ENCODE results near the gene OR13J1.
"Not testable (repeated sequence)": the region's sequence is repeated elsewhere in the genome, so short reads cannot be mapped to it uniquely, and the experiment has no call there.

OR13J1 gene

DNA sequence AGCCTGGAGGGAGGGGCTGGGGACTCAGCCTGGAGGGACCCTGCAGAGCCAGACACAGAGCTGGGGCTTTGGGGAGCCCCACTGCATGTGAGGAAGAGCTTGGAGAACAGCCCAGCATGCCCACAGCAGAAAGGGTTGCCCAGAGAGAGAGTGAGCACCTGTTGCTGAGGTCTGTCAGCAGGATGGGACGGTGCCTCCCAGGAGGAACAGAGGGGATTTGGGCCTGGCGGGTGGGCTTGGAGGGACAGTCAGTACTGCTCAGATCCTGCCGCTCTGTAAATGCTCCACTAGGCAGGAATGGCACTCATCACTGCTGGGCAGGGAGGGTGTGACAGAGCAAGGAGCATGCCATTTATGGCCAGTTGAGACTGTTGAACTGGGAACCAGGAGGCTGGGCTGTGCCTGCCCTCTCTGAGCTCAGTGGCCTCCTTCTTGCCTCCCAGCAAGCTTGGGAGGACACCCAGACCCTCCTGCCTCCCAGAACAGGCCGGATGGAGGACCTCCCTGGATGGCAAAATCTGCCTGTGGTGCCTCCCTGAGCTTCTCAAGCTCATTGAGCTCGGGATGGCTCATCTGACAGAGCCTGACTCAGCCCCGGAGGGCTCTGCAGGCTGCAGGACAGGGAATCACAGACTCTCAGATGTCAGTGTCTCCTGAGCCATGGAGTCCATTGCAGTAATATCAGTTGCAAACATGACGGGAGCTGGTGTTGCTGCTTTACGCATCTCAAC, 35.0 kb upstream of the OR13J1 start:
- in situ Hi-C loops (cut with HindIII; ENCODE audit: low sequenced_read_pairs), result no loop called here

DNA sequence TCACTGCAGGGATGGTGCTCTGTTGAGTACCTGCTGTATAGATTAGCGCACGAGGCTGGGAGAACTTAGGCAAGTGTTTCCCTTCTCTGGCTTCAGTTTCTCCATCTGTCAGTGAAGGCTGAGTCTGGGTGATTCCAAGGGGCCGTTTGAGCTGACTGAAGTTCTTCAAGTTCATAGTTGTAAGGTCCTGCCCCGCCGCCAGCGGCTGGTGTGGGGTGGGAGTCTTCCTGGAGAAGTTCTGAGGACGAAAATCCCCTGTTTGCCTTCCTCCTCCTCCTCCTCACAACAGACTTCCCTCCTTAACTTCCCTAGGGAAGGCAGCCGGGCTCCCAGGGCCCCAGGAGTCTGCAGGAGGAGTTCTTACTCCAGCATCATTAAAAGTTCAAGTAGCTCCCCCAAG, 34.1 kb upstream of the OR13J1 start:
- in situ Hi-C loops (cut with HindIII; ENCODE audit: low sequenced_read_pairs), result no loop called here

DNA sequence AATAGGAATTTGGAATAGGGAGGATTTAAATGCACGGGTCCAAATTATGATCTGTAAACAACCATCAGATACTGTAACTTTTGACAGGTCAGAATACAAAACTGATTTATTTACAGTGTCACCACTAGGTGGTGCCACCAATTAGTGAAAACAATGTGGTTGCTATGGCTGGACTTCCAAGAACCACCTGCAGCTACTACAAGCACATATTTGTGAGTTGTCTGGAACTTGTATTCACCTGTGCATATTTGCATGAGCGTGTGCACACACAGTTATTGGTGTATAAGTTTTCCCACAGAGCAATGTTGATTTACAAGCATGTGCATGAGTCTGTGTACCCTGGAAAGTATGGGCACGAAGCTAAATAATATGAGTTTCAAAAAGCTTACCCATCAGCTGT, 32.8 kb upstream of the OR13J1 start:
- in situ Hi-C loops (cut with HindIII; ENCODE audit: low sequenced_read_pairs), result no loop called here

DNA sequence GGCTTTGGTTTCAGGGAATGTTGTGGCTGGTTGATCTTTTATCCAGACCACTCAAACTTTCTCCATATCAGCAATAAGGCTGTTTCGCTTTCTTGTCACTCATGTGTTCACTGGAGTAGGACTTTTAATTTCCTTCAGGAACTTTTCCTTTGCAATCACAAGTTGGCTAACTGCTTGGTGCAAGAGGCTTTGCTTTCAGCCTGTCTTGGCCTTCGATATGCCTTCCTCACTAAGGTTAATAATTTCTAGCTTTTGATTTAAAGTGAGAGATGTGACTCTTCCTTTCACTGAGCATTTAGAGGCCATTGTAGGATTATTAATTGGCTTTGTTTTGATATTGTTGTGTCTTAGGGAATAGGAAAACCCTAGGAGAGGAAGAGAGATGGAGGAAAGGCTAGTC, 28.8 kb upstream of the OR13J1 start:
- in situ Hi-C loops (cut with HindIII; ENCODE audit: low sequenced_read_pairs), result no loop called here

DNA sequence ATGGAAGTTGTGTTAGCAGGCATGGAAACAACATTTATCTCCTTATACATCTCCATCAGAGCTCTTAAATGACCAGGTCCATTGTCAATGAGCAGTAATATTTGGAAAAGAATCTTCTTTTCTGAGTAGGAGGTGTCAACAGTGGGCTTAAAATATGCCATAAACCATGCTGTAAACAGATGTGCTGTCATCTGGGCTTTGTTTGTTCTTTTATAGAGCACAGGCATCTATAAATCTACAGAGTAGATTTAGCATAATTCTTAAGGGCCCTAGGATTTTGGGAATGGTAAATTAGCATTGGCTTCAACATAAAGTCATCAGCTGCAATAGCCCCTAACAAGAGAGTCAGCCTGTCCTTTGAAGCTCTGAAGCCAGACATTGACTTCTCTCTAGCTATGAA, 28.1 kb upstream of the OR13J1 start:
- in situ Hi-C loops (cut with HindIII; ENCODE audit: low sequenced_read_pairs), result no loop called here

DNA sequence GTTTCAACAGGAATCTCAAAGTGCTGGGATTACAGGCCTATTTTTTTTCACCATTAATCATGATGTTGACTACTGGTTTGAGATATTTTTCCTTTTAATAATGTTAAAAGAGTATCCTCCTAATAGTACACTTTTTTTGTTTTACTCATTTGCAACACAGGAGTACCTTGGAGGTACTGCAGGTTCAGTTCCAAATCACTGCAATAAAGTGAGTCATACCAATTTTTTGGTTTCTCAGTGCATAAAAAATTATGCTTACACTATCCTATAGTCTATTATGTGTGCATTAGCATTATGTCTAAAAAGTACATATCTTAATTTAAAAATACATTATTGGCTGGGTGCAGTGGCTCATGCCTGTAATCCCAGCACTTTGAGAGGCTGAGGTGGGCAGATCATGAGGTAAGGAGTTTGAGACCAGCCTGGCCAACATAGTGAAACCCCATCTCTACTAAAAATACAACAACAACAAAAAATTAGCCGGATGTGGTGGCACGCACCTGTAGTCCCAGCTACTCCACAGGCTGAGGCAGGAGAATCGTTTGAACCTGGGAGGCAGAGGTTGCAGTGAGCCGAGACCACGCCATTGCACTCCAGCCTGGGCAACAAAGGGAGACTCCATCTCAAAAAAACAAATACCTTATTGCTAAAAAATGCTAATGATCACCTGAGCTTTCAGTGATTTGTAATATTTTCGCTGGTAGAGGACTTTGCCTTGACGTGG, 27.3 kb upstream of the OR13J1 start:
- in situ Hi-C loops (cut with HindIII; ENCODE audit: low sequenced_read_pairs), result not testable (repeated sequence)

DNA sequence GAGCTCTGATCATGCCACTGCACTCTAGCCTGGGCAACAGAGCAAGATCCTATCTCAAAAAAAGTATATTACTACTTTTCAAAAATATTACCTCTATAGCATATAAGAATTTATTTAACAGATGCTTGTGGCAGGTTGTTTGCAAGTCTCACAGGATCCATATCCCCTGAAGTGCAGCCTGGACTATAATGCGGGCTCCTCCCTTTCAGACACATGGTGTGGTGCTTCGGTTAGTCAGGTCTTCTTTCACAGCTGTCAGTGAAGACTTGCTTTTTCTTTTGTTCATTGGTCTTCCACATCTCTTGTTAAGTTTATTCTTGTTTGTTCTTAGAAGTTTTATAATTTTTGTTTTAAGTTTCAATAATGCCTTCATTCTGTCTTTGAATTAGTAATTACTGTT, 26.4 kb upstream of the OR13J1 start:
- in situ Hi-C loops (cut with HindIII; ENCODE audit: low sequenced_read_pairs), result no loop called here

DNA sequence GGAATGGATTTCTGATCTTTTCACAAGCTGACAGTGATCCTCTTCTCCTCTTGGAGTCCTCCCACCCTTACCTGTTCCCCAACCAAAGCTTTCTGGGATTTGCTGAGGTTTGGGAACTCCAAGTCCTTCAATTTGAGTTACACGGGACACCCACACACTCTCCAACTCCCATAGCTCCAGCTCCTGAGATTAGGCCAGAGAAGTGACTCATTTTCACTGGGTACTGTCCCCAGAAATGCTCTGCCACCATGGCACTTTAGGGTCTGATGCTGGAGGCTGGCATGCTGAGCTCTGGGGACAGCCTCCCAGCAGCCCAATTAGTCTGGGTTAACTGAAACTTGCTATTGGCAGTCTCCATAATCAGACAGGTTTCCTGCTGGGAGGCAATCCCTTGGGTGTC, 21.9 kb upstream of the OR13J1 start:
- in situ Hi-C loops (cut with HindIII; ENCODE audit: low sequenced_read_pairs), result no loop called here

DNA sequence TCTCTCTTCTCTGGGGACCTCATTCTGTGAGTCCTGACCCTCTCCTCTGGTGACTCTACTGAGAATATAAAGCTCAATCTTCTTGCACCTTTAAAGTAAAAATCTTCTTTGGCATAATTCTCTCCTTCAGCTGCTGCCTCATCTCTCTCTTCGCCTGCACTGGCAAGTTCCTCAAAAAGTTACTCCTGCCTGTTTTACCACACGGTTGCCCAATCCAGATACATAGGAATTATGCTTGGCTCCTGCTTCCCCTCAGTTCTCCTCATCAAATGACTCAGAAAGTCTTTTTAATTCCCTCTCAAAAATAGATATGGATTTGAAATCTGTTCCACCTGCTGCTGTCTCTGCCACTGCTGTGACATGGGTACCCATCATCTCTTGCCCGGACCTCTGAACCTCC, 21.4 kb upstream of the OR13J1 start:
- in situ Hi-C loops (cut with HindIII; ENCODE audit: low sequenced_read_pairs), result no loop called here

DNA sequence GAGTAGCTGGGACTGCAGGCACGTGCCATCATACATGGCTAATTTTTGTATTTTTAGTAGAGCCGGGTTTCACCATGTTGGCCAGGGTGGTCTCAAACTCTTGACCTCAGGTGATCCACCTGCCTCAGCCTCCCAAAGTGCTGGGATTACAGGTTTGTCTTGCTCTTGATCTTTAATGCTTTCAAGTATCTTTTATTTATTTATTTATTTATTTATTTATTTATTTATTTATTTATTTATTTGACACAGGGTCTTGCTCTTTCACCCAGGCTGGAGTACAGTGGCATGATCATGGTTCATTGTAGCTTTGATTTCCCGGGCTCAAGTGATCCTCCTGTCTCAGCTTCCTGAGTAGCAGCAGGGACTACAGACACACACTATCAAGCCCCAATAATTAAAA, 14.7 kb upstream of the OR13J1 start:
- in situ Hi-C loops (cut with HindIII; ENCODE audit: low sequenced_read_pairs), result not testable (repeated sequence)

DNA sequence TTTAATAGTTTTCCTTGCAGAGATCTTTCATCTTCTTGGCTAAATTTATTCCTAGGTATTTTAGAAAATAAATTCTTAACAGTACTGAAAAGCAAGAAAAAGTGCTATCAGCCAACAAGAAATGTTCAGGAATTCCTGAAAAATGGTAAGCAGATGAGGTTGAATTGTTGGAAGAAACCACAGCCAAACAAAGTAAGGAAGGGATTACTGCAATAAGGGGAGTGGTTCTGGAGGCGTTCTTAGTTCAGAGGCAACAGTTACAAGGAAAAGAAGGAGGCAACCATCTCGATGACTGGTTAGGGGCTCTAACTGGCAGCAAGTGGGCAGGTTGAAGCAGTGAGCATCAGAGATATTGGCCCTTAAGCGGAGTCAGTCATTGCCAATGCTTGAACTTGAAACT, 12.8 kb upstream of the OR13J1 start:
- in situ Hi-C loops (cut with HindIII; ENCODE audit: low sequenced_read_pairs), result no loop called here

DNA sequence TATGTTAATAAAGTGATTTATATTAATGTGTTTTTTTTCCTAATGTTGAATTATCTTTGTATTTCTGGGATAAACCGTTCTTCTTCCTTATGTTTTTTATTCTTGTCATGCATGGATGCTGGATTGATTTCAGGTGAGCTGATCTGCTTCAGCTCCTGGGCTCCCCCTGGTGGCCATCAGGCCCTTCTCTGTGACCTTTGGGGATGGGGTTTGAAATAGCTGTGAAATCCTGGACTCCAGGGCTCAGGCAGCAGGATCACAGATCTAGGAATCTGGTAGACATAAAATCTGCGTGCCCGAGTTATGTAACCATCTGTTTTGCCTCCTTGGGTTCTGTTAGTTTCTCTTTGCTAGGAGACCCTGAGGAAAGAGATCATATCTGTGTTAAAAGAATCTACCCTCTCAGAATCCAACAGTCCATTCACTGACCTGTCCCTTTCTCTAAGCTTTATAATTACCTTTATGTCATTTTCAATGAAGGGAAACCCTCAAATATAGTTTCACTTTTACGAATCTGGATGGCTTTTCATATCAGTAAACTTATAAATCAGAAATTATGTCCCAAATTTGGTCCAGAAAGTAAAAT, 12.2 kb upstream of the OR13J1 start:
- in situ Hi-C loops (cut with HindIII; ENCODE audit: low sequenced_read_pairs), result no loop called here

DNA sequence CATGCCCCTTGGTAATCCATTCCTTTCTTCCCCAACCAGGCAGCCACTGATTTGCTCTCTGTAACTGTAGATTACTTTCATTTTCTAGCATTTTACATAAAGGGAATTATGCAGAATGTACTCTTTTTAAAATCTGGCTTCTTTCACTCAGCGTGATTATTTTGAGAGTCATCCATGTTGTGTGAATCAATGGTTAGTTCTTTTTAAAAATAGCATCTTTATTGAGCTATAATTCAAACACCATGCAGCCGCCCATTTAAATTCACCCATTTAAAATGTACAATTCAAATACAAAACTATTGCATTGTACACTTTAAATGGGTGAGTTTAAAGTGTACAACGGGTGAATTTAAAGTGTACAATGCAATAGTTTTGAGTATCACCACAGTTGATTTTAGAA, 2.3 kb upstream of the OR13J1 start:
- in situ Hi-C loops (cut with HindIII; ENCODE audit: low sequenced_read_pairs), result no loop called here

DNA sequence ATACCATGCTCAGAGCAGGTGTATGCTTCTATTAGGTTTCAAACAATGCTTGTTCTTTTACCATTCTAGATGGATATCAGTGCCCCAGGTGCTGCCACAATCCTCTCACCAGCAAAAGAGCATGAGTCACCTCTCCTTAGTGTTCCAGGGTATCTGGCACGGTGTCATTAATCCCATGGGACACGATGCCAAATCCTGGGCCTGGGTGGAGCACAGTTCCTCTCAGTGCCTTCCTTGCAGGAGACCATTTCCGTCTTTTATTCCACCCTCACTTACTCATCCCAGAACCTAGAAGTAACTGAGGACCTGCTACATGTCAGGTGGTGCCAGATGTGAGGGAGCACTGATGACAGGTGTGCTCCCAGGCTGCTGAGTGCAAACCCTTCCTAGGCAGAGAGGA, 1.3 kb upstream of the OR13J1 start:
- in situ Hi-C loops (cut with HindIII; ENCODE audit: low sequenced_read_pairs), result no loop called here

DNA sequence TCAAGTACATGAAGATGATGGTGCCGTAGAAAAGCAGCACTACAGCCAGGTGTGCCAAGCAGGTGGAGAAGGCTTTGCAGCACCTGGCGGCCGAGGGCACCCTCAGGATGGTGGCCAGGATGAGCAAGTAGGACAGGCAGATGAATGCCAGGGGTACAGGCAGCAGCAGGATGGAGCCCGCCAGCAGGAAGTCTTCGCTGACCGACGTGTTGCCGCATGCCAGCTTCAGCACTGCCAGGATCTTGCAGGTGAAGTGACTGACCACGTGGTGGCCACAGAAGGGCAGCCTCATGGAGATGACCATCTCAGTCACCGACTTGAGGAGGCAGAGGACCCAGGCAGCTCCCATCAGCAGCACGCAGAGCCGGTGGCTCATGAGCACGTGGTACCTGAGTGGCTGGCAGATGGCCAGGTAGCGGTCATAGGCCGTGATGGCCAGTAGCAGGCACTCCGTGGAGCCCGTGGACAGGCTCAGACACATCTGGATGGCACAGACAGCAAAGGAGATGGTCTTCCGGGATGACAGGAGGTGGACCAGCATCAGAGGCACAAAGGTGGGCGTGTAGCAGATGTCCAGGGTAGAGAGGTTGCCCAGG, 482 bp downstream of the OR13J1 start:
- in situ Hi-C loops (cut with HindIII; ENCODE audit: low sequenced_read_pairs), result no loop called here

DNA sequence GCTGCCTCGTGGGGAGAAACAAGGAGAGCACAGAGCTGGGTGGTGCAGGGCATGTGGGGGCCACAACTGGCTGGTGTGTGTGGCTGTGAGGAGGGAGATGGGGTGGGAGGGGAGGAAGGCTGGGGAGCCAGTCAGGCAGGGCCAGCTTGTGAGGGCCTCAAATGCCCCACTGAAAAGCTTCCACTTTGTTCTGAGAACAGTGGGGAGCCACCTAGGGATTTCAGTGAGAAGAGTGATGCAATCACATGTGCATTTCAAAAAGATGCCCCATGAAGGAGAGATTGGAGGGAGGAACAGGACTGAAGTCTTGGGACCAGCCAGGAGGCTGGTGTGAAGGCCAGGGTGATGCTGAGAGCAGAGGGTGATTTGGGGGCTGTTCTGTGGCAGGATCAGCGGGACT, 1.3 kb downstream of the OR13J1 start:
- in situ Hi-C loops (cut with HindIII; ENCODE audit: low sequenced_read_pairs), result no loop called here

DNA sequence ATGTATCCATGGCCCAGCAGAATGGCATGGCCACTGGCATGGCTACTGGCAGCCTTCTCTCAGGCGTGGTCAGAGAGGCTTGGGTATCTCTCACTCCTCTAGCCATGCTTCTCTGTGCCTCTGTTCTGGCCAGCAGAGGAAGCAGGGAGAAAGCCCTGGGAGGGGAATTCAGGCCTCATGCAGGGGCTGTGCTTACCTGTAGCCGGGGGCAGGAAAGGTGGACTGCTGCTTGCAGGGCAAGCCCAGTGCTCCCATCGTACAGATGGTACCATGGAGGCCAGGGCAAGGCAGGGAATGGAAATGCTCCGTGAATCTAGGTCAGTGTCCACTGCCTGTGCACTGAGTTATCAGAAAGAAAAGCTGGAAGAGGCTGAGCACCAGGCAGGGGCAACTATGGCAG, 2.7 kb downstream of the OR13J1 start:
- in situ Hi-C loops (cut with HindIII; ENCODE audit: low sequenced_read_pairs), result no loop called here

DNA sequence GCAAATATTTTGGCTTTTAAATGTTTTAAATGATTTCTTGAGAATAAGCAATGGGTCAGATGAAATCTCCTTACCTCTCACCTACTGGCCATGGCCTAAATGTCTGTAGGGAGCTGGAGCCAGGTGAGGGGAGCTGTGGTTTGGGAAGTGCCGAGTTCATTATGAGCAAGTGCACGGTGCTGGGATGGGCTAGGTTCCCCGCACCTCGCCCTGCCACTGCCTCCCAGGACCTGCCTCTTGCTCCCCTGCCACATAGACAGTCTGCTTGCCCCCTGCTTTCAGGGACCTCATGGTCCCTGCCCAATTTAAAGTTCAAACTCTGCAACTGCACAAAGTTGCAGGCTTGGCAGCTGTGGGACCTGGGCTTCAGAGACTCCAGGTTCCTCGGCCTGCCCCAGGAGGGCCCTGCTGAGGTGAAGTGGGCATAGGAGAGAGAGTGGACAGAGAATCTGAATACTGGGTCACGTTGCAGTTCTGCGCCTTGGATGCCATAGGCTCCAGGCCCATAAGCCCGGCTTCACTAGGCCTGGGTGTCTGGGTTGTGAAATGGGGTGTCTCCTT, 5.4 kb downstream of the OR13J1 start:
- in situ Hi-C loops (cut with HindIII; ENCODE audit: low sequenced_read_pairs), result no loop called here

DNA sequence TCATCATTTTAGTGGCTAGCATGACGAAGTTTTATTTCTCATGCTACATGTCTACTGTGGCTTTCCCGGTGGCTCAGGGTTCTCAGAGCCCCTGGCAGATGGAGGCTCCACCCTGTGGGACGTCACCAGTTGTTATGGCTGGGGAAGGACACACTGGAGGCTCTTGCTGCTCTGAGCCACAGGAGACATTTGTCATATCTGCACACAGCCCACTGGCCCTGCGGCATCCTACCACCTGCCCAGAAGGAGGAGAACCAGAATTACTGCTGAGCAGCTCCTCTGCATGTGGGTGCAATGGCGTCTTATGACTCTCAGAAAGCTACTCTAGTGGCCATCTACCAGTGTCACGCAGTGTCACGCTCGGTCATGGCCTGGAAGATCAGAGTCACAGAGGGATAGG, 6.6 kb downstream of the OR13J1 start:
- in situ Hi-C loops (cut with HindIII; ENCODE audit: low sequenced_read_pairs), result no loop called here

DNA sequence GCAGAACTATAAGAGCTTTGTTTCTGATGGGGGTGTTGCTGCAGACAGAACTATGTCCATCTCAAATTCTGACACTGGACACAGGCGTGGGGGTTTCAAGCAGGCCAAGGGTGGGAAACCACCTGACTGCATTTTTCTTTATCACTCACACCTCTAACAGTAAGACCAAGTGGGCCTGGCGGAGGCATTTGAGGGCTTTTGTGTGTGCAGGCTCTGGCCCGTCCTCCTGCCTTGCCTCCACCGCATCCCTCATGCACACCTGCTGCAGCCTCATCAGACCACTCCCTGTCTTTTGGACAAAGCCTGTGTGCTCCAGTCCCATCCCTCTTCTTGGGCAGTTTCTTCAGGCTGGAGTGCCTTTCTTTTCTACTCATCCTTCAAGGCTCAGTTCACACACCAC, 7.9 kb downstream of the OR13J1 start:
- in situ Hi-C loops (cut with HindIII; ENCODE audit: low sequenced_read_pairs), result no loop called here

DNA sequence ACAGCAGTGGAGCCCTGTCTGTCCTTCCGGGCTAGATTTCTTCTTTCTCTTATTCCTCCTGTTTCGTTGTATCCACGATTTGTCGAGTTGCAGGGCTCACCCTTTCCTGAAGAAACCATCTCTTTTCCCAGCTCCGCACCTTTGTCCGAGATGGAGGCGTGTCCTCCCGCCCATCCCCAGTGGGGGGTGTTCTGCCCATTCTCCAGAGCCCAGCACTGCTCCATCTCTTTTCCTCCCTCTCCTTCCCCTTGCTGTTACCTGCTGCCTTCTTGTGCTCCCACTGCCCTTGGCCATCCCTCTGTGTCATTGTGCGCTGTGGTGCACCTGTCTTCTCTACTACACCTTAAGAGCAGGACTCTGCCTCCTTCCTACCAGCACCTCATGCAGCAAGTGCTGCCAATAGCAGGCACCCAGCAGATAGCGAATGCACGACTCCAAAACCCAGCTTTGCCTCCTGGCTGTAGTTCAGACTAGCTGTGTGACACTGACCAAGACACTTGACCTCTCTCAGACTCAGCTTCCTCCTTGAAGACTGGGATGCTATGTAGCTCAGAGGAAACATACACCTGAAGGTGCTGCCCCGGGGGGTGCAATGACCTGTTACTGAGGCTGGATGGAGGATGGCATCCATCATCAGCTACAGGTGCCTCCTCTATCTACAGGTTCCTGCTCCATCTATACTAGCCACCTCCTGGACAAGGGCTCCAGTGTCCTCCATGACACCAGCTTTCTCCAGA, 8.9 kb downstream of the OR13J1 start:
- in situ Hi-C loops (cut with HindIII; ENCODE audit: low sequenced_read_pairs), result no loop called here
